Activated T-helper 9 cell treated with anti-CD3 and anti-CD28 coated beads, Interleukin-2, amount 50 U/mL, for 16 hours (primary cell): Measurements from ENCODE around the gene AKAP6.

ENCODE experiments used
- DNase-seq: peaks from one replicate; pipeline ENCODE4 v3.0.0-alpha.2; 2020; ENCODE audit warnings: low read depth

AKAP6 gene

DNA sequence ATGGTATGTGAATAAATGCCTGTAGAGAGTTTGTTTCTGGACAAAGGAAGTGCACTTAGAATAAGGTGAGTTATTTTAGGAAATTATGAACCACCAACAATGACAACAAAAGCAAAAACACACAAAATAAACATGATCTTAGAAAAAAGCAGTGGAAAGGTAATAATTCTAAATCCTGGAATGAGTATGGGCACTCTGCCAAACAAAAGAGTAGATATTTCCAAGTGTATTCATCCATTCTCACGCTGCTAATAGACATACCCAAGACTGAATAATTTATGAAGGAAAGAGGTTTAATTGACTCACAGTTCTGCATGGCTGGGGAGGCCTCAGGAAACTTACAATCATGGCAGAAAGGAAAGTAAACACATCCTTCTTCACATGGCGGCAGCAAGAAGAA lies 340.3 kb downstream of the AKAP6 start:
- no peak for DNase-seq

DNA sequence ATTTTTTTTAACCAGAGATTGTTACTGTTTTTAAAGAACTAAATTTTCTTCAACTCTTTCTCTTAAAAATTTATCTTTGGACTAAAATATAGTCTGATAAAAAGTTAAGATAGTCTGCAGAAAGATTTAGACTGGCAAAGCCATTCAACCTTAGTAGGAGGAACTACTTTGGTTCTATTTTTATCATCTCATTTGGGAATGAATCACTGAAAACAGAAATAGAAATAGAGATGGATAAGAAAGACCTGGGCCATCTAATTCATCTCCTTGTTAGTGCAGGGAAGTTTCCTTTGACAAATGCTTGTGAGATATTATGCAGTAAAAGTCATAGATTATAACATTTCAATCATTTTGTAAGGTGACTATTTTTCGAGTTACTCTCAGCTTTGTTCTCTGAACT lies 346.3 kb downstream of the AKAP6 start:
- no peak for DNase-seq

DNA sequence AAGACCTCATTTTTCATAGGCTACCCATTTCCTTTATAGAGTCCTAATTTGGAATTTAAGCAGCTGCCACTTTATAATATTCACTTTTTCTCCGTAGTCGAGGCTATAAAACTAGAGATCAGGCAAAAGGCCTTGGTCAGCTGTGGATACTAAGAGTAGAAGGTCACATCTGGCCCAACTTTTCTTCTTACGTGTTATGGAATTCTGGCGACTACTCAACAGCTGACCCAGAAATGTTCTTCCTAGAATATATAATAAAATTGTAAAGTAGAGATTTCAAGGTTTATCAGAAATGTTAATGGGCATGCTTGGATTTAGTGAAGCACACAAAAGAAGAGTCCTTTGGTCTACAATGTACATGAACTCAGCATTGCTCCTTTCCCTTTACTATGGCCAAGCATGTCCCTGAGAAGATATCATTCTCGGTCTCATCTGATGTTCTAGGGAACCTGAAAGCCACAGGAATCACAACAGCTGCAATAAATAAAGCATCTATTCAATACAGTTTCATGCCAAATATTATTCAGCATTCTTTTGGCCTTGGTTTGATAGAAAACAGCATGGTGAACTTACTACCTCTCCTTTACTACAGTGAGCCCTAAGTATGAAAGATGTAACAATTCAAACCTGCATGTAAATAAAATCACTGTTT lies 348.2 kb downstream of the AKAP6 start:
- no peak for DNase-seq

DNA sequence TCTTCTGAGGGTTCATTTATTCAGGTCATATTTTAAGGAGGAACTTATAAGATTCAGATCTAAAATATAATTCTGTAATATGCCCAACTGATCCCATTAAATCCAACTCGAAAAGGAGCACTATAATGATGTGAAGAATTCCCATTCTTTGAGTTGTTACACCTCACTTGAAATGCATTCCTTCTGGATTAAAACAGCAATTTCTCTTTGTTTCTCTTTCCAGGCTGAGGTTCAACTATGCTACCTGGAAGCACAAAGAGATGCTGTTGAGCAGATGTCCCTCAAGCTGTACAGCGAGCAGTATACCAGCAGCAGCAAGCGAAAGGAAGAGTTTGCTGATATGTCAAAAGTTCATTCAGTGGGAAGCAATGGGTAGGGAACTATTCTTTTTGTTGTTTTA lies 349.0 kb downstream of the AKAP6 start:
- DNase-seq = no peak

DNA sequence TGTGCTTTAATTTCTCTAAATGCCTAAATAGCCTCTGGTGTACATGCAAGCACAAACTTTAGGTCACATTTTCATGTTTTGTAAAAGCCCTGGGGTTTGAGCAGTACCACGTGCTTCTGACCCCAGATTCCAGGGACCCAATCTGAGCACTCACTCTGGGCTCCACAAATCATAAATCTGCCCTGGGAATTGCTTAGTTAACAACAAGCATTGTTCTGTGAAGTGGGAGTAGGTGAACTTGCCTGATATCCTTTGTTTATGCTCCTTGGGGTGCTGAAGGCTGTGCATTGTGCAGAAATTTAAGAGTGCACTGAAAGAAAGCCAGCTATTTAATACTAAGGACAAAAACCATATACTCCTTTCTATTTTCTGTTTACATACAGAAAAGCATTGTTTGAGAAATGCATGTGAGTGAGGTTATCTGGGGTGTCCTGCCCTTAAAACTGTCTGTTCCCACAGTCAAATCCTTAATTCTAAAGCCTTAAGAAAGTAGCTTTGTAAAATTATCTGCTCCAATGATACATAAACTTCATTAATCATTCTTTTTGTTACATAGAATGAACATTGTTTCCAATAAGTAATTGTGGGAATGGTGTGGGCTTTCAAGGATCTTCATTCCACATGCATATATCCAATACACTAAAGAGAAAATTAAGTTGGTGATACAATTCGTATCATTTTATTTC lies 351.0 kb downstream of the AKAP6 start:
- no peak for DNase-seq

DNA sequence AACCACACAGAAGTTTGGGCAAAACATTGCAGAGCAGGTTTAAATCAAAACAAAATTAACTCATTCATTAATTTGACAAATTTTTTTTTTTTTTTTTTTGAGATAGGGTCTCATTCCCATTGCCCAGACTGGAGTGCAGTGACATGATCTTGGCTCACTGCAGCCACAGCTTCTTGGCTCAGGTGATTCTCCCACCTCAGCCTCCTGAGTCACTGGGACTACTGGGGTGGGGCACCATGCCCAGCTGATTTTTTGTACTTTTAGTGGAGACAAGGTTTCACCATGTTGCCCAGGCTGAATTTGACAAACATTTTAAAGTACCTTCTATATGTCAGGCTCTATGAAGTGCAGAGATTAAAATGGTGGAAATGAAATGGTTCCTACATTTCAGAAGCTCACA lies 352.5 kb downstream of the AKAP6 start:
- no peak for DNase-seq

DNA sequence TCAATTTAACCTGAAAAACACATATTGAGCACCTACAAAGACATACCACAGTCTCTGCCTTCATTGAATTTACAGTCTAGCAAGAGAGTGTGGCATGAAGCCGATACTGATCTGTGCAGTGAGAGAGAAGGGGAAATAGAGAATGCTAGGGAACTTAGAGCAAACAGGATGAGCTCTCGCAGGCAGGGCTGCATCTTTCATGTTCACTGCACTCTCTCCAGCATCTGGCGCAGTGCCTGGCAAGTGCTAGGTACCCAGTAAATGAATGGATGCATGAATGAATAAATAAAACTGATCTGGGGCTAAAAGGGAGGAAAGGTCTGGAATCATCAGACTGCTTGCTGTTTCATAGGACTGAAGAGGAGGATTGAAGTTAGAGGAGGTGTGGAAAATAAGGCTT lies 353.1 kb downstream of the AKAP6 start:
- DNase-seq = no peak

DNA sequence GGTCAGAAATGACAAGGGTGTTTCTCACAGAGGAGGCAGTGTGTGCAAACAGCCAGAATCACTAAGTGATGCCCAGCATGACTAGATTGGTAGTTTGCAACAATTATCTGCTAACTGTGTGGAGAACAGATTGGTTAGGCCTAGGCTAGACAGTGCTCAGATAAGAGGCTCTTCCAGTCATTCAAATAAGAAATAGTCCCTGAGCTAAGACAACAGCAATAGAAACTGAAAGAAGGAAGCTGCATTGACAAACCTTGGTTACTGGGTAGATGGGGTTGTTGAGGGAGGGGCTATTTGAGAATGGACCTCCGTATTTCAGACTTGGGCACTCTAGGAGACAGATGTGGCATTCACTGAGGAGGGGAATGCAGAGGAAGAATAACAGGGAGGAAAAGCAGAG lies 354.6 kb downstream of the AKAP6 start:
- no peak for DNase-seq

DNA sequence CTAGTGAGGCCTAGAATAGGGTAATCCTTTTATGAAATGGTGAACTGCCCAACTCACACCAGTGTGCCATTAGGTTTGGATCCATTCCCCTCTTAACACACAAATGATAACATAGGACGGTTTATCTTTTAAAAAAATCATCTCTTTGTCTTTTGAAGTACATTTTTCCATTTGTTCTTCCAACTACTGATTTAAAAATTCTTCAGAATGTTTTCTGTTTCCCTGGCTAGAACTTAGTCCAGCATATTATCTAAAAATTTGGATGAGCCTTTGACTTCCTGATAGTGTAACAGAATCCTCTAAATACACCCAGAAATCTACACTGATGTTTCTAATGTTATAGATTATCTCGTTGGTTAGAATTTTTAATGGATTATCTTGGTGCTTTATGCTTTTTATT lies 359.8 kb downstream of the AKAP6 start:
- DNase-seq = no peak

DNA sequence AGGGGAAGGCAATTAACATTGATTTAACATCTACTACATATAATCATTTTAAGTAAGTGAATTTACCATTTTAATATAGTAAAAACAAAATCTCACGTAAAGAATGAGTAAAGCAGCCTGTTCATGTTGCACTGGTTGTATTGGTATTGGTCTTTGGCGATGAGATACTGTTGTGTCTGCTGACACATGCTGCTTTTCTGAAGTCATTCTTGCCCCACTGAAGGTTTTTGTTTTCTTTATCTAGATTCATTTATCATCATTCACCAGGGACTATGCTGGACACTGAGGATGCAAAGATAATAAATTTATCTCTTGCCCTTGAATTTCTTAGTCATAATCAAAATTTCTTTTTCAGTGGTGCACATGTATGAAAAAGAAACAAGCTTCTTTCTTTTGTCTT lies 363.3 kb downstream of the AKAP6 start:
- DNase-seq = no peak

DNA sequence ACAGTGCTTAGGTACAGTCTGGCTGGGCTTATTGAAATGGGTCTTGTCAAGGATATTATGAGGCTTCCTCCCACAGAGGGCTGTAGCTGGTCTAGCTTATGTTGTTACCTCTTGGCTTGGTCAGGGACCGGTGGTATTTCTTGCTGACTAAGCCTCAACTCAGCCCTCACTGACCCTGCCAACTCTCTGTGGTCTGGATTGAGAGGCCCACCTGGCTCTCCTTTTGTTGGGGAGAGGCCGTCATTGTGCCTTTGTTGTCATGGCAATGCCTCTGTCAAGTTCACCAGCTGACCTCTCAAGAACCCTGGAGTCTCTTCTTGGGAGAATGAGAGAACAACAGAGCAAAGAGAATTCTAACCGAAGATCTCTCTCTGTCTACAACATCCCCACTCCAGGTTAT lies 364.0 kb downstream of the AKAP6 start:
- DNase-seq = no peak

DNA sequence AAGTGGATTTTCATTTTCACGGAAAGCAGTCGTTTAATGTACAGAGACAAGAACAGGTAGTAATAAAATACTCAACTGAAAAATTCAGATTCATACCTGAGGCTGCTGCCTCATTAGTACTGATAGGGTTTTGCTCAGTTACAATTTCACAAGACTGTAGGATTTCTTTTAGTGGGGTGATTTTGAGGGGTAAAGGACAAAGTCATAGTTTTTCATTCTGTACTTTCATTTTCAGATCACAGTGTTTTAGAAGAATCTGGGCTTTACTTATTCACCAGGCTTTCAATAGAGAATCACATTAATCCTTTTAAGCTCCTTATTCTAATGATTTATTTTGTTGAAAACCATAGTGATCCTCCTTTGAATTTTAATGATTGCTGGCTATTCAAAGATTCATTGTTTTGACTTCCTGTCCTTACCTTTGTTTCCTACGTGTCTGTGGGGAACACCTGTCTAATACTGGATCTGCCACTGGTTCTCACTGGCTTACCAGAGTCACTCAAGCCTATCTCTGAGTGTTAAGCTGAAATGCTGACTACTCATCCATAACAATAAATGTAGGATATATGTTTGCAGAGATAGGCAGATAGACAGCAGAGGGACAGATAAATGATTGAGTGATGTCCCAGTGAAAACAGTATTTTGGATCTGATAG lies 365.8 kb downstream of the AKAP6 start:
- DNase-seq = no peak

DNA sequence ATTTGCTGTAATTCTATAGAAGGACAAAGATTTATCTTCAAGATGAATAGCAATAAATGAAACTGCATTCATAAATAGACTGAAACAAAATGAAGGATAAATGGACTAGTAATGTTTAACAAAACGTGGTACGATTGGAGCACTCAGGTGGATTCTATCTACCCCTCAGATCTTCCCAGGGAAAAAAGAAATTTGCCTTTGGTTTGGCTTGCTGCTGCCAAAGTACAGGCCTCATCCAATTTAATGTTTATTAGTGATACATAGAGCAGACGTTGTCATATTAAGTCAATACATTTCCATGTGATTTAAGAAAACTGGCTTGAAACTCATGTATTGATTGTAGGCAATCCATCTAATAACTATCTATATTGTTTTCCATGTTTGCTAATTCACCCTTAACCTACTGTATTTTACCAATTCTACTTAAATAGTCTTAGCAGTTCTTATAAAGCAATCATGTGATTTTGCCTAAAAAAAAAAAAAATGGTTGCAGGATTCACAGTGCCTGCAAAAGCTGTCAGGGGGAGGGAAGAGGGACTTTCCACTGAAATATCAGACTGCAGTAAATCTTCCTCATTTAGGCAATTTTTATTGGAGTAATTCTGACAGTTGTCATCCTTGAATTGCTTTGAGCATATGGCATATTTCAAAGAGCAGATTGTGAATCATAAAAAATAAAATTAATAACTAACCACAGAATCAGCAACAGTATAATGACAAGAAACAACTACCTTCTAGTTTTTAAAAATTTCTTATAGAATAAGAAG lies 367.4 kb downstream of the AKAP6 start:
- DNase-seq = no peak

DNA sequence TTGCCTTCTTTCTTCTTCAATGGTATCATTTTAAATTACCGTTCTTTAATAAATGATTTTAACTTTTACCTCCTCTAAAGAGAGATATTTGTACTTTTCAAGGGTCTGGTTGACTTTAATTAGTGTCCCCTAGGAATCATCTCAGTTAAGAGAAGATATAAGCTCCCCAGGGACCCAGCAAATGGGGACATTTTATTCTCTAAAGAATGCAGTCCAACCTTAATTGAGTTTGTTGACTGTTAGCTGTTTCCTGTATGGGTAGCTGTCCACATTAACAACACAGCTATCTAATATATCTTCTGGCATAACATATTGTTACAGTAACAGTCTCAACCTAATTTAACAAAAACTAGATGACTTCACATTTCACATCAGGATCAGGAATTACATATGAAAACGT lies 368.0 kb downstream of the AKAP6 start:
- no peak for DNase-seq

DNA sequence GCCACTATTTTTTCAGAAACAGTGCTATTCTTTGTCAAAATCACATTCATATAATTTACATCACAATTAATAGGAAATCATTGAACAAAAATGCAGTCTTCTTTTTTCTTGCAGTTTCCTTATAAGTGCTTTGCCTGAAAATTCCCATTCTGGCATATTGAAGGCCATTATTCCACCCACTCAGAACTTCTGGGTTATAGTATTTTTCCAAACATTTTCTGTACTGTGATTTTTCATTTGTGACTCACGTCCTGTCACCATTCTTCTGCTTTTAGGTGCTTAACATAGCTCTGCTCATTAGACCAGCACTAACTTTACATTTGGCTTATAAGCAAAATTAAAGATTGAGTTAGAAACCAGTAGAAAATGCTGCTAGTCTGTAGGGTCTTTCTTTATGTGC lies 368.6 kb downstream of the AKAP6 start:
- DNase-seq = no peak

DNA sequence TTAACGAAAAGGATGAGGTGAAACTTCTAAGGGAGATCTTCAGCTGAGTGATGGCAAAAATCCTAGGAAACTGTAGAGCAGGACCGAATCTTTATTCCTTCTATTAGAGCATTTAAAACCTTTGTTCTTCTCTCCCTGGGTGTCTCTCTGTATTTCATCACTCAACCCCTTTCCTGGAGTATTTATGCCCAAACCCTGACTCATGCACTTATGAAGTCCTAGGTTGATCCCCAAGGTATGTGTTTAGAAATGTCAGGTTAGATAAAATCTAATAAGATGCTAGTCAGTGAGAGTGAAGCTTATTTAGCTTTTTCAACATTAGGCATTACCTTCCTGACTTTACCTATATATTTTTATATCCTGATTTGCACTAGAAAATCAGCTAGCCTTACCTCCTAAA lies 369.7 kb downstream of the AKAP6 start:
- no peak for DNase-seq

DNA sequence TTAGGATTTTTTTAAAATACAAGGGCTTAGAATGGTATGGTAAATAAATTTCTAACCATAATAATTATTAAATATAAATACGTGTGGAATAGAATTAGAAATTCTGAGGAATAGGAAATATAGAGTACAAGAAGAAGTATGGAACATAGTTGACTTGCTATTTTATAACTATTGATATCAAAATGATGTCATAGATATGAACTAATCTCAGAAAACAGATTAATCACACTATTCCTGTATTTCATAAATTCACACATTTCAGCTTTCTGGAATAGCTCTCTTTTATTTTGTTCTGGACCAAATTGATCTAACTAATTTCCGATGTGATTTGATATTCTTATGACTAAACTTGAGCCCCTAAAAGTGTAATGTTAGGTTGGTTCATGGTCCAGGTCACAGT lies 372.4 kb downstream of the AKAP6 start:
- no peak for DNase-seq

DNA sequence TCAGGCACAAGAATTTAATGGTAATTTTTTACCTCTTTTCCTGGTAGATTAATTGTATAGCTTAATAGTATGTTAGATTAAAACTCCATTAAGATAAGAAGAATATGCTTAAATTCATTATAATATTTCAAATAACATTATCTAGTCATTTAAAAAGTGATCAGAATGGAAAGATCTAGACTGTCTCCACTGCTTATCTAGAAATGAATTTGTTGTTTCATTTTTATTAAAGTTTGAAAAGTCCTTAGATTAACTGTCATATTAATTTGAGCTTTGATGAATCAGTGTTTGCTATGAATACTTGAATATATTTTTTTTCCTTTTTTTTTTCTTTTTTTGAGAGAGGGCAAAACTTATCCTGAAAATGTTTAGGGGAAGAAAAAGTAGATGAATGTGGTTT lies 373.0 kb downstream of the AKAP6 start:
- DNase-seq = no peak

DNA sequence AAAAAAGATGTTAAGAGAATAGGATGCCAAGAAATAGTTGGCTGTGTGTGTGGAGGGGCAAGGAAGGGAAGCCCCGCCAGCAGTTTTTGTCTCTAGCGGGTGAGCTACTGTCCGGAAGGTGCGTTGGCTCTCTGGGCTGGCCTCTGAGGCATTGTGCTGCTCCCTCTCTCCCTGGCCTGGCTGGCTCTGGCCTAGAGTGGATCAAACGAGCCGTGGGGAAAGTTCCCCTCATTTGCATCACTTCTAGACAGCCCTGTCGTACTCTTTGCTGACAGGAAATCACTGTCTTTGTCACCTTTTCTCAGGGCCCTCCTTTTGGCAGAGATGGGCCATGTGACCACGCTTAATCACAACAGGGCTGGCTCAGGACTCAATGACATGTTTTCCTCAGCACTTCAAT lies 373.5 kb downstream of the AKAP6 start:
- DNase-seq = peak; percentile 0

DNA sequence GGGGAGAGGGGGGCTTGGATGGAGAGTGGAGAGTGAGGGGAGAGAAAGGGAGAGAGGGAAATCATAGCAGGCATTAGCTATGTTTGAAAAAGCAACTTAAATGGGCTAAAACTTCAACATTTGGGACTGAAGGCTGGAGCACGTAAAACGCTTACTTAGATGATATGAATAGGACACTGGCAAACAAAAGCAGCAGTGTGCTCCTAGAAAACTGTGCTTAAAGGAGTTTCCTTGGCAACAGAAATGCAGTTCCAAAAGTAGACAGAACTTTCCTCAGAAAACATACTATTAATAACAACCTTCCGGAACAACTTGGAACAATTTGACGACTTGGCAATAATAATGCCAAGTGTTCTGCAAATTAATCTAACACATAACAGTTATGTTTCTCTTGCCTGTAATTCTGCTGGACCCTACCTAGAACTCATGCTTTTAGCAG lies 374.1 kb downstream of the AKAP6 start:
- no peak for DNase-seq

DNA sequence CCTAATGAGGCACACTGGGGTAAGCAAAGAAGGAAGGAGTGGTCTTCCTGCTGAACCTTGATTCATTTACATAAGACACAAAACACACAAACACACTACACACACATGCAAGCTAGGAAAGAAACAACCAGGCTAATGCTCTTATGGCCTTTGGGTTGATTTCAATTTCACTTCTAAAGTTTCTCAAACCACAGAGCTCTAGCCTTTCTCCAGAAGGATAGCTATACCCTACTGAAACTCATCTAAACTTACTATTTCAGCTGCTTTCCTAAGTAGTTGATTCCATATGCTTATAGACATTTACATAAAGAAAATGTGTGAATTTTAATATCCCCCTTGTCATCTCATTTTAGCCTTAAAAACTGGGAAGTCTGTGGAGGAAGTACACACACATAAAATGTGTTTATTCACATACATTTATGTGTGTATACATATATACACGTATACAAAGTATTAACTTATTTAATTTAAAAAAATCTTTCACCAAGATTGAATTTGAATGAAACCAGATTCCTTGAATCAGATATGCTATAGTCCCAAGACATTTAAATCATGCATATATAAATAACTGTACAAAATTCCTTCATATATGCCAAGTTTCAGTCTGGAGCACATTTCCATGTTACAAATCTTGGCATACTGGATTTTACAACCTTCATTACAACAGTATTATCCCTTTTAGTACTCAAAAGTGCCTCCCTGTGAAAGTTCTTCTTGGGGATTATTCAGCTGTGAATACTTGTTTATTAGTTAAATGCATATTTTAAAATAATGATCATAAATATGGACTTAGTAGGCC lies 377.8 kb downstream of the AKAP6 start:
- no peak for DNase-seq
